SH-SY5Y (cell line): ENCODE results near the gene NSD1.

Experiments
- GATA2 ChIP-seq: IDR thresholded peaks from 2 replicates; pipeline ENCODE4 v1.6.1; 2011; ENCODE audit warnings: mild to moderate bottlenecking, low read depth, low read length
- GATA3 ChIP-seq: IDR thresholded peaks from 2 replicates; pipeline ENCODE4 v1.6.1; 2011; ENCODE audit warnings: low read depth, mild to moderate bottlenecking, low read length, moderate library complexity

NSD1 gene

DNA sequence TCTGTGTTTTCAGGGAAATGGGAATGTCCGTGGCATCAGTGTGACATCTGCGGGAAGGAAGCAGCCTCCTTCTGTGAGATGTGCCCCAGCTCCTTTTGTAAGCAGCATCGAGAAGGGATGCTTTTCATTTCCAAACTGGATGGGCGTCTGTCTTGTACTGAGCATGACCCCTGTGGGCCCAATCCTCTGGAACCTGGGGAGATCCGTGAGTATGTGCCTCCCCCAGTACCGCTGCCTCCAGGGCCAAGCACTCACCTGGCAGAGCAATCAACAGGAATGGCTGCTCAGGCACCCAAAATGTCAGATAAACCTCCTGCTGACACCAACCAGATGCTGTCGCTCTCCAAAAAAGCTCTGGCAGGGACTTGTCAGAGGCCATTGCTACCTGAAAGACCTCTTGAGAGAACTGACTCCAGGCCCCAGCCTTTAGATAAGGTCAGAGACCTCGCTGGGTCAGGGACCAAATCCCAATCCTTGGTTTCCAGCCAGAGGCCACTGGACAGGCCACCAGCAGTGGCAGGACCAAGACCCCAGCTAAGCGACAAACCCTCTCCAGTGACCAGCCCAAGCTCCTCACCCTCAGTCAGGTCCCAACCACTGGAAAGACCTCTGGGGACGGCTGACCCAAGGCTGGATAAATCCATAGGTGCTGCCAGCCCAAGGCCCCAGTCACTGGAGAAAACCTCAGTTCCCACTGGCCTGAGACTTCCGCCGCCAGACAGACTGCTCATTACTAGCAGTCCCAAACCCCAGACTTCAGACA lies 160.4 kb downstream of the NSD1 start:
- TF ChIP-seq GATA3 (no peak), GATA2 (no peak)

DNA sequence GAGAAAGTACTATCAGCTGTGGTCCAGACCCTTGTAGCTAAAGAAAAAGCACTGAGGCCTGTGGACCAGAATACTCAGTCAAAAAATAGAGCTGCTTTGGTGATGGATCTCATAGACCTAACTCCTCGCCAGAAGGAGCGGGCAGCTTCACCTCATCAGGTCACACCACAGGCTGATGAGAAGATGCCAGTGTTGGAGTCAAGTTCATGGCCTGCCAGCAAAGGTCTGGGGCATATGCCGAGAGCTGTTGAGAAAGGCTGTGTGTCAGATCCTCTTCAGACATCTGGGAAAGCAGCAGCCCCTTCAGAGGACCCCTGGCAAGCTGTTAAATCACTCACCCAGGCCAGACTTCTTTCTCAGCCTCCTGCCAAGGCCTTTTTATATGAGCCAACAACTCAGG lies 161.1 kb downstream of the NSD1 start:
- TF ChIP-seq GATA3 = no peak
- TF ChIP-seq GATA2 = no peak

DNA sequence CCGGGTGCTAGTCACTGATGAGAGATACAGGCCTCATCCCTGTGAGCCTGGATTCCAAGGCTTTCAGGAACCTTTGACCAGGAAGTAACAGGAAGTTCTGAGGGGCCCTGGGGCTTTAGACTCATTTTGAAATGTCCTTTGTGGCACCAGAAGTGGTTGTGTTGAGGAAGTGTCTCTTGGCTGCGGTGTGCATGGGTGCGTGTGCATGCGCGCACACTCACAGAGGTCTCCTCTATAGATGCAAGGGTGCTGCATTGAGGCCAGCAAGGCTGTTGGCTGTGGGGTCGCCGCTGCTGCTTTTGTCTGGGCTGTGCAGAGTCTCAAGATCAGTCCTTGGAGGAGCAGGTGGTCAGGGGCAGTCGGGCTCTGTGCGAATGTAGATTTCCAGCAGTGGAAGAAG lies 162.4 kb downstream of the NSD1 start:
- TF ChIP-seq GATA2 (no peak), GATA3 (no peak)

DNA sequence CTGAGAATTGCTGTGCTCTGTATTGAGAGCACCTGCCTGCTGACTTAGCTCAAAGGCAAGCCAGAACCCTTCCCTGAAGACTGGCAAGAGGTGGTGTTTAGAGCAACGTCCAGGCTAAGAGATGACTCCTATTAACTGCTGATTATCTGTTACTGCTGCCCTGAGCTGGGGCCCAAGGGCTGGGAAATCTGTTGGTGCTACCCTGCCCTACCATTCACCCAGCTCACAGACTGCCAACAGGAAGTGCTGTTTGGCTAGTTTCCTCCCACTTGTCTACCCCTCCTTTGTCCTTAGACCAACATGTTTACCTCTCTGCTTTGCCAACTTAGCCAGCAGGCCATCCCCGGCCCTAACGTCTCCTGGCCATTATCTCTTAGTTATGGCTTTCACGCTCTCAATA lies 163.0 kb downstream of the NSD1 start:
- TF ChIP-seq GATA2 = no peak
- TF ChIP-seq GATA3 = no peak

DNA sequence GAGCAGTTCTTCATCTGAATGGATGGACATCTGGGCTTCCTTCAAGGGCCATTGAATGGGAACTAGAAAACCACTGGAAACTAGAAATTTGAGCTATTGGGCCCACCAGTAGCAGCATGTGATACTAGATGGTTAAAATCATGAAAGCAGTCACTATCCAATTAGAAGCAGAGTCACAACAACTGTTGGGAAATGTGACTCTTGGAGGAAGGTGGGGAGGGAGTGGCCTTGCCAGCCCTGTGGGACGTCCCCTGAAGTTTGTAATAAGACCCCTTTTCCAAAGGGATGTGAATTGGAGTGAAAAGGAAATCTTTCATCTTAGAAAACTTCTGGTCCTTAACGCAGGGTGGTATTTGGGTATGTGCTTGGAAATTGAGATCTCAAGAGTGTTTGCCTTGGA lies 164.3 kb downstream of the NSD1 start:
- no peak for TF ChIP-seq GATA2
- TF ChIP-seq GATA3 = no peak

DNA sequence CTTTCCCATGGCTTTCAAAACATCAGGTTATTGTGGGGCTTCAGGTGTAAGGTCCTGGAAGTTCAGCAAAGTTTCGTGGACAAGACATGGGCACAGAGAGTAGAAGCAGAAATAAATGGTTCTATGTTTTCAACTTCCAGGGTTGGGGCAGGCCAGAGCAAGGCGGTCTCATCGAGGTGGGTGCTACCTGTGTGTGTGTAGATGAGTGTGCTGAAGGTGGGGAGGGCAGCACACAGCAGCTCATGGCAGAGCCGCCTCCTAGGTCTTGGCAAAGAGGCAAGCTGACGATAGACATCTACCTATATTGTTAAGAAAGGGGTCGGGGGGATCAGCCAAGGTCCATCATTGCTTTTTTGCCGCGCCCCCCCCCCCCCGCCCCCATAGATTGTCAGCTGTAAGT lies 166.1 kb downstream of the NSD1 start:
- TF ChIP-seq GATA2 = no peak
- TF ChIP-seq GATA3 = no peak

DNA sequence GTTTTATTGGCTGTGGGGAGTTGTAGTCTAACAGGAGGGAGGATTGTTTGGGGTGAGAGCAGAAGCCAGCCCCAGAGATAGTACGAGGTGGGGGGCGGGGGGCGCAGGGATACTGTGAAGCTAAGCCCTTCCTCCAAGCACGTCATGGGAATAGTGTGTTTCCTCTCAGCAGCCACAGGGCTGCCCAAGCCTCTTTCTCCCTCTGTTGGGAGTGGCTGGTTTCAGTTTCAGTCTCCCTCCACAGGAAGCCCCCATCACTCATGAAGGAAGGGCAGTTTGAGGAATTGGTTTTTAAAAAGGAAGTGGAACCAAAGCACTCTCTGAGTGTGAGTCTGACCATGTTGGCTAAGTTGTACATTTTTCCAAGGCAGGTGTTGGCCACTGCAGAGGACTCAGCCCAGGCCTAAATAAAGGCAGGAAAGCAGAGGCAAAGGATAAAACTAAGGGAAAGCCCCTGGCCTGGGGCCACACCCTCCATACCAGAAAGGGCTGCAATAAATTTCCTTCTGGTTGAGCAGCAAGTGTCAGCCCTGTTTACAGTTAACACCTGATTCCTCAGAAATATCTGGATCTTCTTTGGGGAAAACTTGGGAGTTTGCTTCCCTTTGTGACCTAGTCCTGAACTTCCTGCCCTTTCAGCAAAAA lies 166.8 kb downstream of the NSD1 start:
- no peak for TF ChIP-seq GATA3
- no peak for TF ChIP-seq GATA2

DNA sequence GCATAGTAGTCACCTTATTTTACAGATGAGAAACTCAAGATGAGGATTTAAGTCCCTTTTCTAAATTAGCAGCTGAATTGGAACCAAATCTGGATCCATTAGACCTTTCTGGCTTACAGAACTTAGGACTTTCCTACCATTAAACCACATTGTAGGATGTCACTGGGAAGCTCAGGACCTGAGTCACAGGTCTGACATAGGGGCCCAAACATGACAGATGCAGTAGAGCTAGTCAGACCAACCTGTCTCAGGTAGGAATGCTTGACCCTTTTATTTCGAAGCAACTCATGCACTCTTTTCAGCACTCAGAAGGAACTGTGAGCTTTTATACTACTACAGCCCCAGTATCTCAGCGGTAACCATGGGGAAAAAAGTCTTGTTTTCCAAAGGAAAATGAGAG lies 167.4 kb downstream of the NSD1 start:
- TF ChIP-seq GATA3 (no peak), GATA2 (no peak)

DNA sequence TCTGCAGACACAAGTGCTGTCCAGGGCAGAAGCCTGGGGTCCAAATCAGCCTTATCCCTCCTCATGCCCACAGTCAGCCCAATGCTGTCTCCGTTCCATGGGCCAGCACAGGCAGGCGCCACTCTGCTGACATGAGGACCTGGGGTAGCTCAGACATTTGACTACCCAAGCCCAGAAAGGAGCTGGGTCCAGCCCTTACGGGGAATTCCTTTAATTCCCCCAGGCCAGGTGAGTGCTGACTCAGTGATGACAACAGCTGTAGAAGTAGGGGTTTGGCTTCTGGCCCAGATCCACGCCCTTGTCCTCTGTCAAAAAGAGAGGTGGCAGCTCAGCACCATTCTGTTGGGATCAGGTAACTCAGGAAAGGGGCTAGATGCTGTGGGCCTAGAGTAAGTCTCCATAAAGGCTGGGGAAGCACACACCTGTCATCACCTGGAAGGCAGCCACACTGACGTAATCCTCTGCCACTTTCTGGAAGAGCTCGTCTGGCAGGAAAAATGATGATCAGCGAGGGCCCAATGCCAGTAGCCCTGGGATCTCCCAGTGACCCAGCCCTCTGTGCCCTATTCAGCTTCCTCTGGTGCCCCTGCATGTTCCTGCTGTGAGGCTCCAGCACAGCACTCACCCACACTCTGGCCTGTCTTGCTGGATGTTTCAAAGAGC lies 168.1 kb downstream of the NSD1 start:
- TF ChIP-seq GATA2 (no peak), GATA3 (no peak)

DNA sequence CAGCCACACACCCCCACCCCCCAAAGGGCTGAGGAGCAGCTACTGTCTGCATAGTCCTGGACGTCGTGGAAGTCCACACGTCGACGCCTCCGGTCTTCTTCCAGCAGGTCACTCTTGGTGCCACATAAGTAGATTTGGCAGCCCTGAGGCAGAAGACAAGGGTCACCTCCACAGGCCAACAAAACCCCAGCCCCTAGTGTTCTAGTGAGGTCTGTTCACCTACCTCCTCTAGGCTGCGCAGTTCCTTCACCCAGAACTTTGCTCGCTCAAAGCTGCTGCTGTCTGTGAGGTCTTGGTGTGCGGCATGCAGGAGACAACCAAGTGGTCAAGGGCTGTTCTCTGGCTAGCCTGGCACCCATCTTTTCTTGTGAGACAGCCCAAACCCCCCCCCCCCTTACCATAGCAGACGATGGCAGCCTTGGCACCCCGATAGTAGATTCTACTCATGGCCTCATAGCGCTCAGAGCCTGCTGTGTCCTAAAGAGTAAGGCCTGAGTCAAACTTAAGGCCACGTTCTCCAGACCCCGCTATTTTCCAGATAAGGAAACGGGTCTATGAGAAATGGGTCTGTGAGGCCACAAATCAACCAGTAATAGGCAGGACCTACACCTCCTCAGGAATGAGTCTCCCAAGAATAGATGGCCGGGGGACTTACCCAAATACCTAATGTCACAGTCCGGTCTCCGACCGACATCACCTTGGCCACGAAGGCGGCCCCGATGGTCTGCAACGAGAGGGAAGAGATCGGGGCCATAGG lies 169.0 kb downstream of the NSD1 start:
- TF ChIP-seq GATA2 (no peak), GATA3 (no peak)

DNA sequence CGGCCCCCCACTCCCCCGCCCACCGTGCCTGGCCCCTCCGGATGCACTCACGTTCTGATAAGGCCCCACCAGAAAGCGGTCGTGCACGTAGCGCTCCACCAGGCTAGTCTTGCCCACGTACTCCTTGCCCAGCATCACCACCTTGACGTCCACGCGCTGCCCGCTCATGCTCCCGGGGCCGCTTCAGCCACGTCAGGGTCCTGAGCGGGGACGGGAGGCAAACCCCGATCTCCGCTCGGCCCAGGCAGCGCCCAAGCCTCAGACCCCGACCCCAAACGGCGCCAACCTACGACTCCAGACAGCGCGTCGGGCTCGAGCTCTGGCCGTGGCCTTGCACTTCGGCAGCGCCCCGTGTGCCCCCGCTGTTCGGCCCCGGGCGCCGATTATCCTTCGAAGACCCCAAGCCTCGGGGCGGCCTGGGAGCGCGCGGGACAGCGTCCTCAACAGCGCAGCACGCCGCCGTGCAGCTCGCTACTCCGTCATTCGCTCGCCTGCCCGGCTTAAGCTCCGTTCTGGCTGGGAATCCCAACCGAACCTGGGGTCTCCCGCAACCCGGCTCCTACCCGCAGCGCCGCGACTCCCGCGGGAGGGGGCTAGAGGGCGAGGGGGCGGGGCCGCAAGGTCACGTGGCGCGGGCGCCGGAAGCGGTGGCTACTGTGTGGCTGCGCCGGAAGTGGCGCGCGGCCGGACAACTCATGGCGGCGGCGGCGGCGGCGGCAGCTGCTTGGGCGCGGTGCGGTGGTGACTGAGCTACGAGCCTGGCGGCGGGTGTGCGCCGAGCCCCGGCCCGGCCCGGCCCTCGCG lies 169.8 kb downstream of the NSD1 start, which contains the start of the genes PRELID1 and RAB24:
PRELID1 (plus strand) TSS at position 679 of the 804 bp plus-strand sequence. CDS start 187 bp downstream, outside the sequence.
RAB24 (minus strand) TSS at position 599 of the 804 bp plus-strand sequence; CDS start at position 168, 431 bp downstream.
- TF ChIP-seq GATA2 (no peak), GATA3 (no peak)

DNA sequence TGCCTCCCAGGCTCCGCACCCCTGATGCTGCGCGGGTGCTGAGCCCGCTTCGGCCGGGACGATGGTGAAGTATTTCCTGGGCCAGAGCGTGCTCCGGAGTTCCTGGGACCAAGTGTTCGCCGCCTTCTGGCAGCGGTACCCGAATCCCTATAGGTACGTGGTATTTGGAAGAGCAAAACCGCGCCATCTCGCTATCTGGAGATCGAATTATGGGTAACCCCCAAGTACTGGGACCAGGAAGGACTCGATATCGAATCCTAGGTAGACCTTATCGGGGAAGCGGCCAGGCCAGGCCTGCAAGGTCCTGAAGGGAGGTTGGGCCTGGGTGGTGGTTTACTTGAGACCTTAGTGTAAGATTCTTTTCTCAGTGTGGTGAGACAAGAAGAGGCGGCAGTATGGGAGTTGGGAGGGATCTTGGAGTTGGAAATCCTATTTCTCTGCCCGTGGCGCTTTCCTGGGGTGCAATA lies 170.4 kb downstream of the NSD1 start:
- TF ChIP-seq GATA2 = no peak
- TF ChIP-seq GATA3 = no peak

DNA sequence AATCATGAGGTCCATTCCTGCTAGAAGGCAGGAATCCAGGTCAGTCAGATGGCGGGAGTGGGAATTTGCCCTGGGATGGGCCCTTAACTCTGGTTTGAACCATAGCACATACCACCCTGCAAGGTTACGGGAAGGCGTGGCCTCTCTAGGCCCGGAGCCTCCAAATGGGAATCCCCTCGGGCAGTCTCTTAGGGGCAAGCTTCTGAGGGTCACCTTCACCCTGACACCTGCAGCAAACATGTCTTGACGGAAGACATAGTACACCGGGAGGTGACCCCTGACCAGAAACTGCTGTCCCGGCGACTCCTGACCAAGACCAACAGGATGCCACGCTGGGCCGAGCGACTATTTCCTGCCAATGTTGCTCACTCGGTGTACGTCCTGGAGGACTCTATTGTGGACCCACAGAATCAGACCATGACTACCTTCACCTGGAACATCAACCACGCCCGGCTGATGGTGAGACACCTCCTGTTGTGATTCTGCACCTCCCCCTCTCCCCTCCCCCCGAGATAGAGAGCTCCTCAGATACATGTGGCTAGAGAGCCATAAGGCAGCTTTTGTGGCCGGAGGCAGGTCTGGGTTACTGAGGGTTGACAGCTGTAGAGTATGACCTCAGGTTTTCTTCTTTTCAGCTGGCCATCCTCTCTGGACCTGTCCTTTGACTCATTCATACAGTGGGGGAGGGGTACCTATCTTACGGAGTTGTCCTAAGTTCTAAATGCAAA lies 171.0 kb downstream of the NSD1 start:
- TF ChIP-seq GATA3 (no peak), GATA2 (no peak)
